ENCODE measurements around the gene LTBP1. TPM values are rescaled to one million over a fixed set of nuclear protein-coding genes. Genes with fewer than 3 reads are reported as not detected.
A peak's percentile ranks its signal among the peaks of the same experiment; 100 is the strongest.

The LTBP1 gene
- total and polyA plus RNA-seq, 2 experiments from 2014 or later, result 15.7 to 49.8 TPM

GRCh38 chr2:33084433-33084832 is 137.7 kb downstream of the LTBP1 start:
- Histone ChIP-seq H3K79me2 (replicated peaks; ENCODE audit: insufficient read depth) (no peaks in the 10 kb centered on the region), H3K36me3 (ENCODE audit: insufficient read depth) (no peaks in the 10 kb centered on the region; the same call in 1 of the 2 replicates), H2AFZ (no peak overlapping the region), H3K4me1 (ENCODE audit: insufficient read depth) (peaks cover 10% of the 10 kb centered on the region; the same call in 1 of the 2 replicates), H3F3A (replicated peaks; ENCODE audit: low read depth) (no peaks in the 10 kb centered on the region), H3K4me3 (no peak overlapping the region), H3K4me2 (no peak overlapping the region), H4K20me1 (replicated peaks; ENCODE audit: insufficient read depth) (no peaks in the 10 kb centered on the region; the same call in 1 of the 2 replicates), H3K9me2 (ENCODE audit: insufficient read depth) (0 out of 2 replicates have a peak, but pooled peaks cover 5% of the 10 kb centered on the region), H3K27ac (ENCODE audit: low read depth) (no peak overlapping the region), H3K27me3 (ENCODE audit: insufficient read depth) (peaks cover 21% of the 10 kb centered on the region)
- DNase-seq (ENCODE audit: low spot score) (no peak), ATAC-seq (no peak)
- no peak overlapping the region for H3K4me3 Mint-ChIP-seq
- H3K36me3 Mint-ChIP-seq (ENCODE audit: low read depth), result peaks cover 2% of the 10 kb centered on the region; the same call in 1 of the 3 replicates
- H3K27ac Mint-ChIP-seq, result 0 out of 2 replicates have a peak overlapping the region, but pooled peaks have one; percentile 15
- no peaks in the 10 kb centered on the region; the same call in 2 of the 3 replicates for H3K9me3 Mint-ChIP-seq
- peaks cover 7% of the 10 kb centered on the region for H3K27me3 Mint-ChIP-seq (ENCODE audit: insufficient read depth, low read depth, poor library complexity)
- TF ChIP-seq, protein P1, sequence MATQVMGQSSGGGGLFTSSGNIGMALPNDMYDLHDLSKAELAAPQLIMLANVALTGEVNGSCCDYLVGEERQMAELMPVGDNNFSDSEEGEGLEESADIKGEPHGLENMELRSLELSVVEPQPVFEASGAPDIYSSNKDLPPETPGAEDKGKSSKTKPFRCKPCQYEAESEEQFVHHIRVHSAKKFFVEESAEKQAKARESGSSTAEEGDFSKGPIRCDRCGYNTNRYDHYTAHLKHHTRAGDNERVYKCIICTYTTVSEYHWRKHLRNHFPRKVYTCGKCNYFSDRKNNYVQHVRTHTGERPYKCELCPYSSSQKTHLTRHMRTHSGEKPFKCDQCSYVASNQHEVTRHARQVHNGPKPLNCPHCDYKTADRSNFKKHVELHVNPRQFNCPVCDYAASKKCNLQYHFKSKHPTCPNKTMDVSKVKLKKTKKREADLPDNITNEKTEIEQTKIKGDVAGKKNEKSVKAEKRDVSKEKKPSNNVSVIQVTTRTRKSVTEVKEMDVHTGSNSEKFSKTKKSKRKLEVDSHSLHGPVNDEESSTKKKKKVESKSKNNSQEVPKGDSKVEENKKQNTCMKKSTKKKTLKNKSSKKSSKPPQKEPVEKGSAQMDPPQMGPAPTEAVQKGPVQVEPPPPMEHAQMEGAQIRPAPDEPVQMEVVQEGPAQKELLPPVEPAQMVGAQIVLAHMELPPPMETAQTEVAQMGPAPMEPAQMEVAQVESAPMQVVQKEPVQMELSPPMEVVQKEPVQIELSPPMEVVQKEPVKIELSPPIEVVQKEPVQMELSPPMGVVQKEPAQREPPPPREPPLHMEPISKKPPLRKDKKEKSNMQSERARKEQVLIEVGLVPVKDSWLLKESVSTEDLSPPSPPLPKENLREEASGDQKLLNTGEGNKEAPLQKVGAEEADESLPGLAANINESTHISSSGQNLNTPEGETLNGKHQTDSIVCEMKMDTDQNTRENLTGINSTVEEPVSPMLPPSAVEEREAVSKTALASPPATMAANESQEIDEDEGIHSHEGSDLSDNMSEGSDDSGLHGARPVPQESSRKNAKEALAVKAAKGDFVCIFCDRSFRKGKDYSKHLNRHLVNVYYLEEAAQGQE (IDR thresholded peaks at IDR 0.05; ENCODE audit: unreplicated experiment), result no peak
- no peak for TF ChIP-seq EZH2phosphoT487 (IDR thresholded peaks at IDR 0.05; ENCODE audit: unreplicated experiment)
- TF ChIP-seq POLR2AphosphoS5 (IDR thresholded peaks at IDR 0.05; ENCODE audit: low read depth), result no peak
- no peak for TF ChIP-seq NANOG (IDR thresholded peaks at IDR 0.05; ENCODE audit: borderline replicate concordance)
- TF ChIP-seq CREB1 (CRISPR knock-in tag; IDR thresholded peaks at IDR 0.05; ENCODE audit: low read depth), result no peak
- no peak for TF ChIP-seq ZNF114 (CRISPR knock-in tag; IDR thresholded peaks at IDR 0.05)
- no peak for TF ChIP-seq EZH2 (IDR thresholded peaks at IDR 0.05; ENCODE audit: low read depth, unreplicated experiment)
- TF ChIP-seq ZNF331 (CRISPR knock-in tag; IDR thresholded peaks at IDR 0.05; ENCODE audit: low read depth), result no peak
- TF ChIP-seq, protein P2, sequence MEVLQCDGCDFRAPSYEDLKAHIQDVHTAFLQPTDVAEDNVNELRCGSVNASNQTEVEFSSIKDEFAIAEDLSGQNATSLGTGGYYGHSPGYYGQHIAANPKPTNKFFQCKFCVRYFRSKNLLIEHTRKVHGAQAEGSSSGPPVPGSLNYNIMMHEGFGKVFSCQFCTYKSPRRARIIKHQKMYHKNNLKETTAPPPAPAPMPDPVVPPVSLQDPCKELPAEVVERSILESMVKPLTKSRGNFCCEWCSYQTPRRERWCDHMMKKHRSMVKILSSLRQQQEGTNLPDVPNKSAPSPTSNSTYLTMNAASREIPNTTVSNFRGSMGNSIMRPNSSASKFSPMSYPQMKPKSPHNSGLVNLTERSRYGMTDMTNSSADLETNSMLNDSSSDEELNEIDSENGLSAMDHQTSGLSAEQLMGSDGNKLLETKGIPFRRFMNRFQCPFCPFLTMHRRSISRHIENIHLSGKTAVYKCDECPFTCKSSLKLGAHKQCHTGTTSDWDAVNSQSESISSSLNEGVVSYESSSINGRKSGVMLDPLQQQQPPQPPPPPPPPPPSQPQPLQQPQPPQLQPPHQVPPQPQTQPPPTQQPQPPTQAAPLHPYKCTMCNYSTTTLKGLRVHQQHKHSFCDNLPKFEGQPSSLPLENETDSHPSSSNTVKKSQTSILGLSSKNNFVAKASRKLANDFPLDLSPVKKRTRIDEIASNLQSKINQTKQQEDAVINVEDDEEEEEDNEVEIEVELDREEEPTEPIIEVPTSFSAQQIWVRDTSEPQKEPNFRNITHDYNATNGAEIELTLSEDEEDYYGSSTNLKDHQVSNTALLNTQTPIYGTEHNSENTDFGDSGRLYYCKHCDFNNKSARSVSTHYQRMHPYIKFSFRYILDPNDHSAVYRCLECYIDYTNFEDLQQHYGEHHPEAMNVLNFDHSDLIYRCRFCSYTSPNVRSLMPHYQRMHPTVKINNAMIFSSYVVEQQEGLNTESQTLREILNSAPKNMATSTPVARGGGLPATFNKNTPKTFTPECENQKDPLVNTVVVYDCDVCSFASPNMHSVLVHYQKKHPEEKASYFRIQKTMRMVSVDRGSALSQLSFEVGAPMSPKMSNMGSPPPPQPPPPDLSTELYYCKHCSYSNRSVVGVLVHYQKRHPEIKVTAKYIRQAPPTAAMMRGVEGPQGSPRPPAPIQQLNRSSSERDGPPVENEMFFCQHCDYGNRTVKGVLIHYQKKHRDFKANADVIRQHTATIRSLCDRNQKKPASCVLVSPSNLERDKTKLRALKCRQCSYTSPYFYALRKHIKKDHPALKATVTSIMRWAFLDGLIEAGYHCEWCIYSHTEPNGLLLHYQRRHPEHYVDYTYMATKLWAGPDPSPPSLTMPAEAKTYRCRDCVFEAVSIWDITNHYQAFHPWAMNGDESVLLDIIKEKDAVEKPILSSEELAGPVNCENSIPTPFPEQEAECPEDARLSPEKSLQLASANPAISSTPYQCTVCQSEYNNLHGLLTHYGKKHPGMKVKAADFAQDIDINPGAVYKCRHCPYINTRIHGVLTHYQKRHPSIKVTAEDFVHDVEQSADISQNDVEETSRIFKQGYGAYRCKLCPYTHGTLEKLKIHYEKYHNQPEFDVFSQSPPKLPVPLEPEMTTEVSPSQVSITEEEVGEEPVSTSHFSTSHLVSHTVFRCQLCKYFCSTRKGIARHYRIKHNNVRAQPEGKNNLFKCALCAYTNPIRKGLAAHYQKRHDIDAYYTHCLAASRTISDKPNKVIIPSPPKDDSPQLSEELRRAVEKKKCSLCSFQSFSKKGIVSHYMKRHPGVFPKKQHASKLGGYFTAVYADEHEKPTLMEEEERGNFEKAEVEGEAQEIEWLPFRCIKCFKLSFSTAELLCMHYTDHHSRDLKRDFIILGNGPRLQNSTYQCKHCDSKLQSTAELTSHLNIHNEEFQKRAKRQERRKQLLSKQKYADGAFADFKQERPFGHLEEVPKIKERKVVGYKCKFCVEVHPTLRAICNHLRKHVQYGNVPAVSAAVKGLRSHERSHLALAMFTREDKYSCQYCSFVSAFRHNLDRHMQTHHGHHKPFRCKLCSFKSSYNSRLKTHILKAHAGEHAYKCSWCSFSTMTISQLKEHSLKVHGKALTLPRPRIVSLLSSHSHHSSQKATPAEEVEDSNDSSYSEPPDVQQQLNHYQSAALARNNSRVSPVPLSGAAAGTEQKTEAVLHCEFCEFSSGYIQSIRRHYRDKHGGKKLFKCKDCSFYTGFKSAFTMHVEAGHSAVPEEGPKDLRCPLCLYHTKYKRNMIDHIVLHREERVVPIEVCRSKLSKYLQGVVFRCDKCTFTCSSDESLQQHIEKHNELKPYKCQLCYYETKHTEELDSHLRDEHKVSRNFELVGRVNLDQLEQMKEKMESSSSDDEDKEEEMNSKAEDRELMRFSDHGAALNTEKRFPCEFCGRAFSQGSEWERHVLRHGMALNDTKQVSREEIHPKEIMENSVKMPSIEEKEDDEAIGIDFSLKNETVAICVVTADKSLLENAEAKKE (CRISPR knock-in tag; IDR thresholded peaks at IDR 0.05), result no peak
- TF ChIP-seq, protein P3, sequence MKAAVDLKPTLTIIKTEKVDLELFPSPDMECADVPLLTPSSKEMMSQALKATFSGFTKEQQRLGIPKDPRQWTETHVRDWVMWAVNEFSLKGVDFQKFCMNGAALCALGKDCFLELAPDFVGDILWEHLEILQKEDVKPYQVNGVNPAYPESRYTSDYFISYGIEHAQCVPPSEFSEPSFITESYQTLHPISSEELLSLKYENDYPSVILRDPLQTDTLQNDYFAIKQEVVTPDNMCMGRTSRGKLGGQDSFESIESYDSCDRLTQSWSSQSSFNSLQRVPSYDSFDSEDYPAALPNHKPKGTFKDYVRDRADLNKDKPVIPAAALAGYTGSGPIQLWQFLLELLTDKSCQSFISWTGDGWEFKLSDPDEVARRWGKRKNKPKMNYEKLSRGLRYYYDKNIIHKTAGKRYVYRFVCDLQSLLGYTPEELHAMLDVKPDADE (IDR thresholded peaks at IDR 0.05), result no peak
- no peak for TF ChIP-seq JUNB (IDR thresholded peaks at IDR 0.05; ENCODE audit: unreplicated experiment)
- no peak for TF ChIP-seq STAT1 (IDR thresholded peaks at IDR 0.05; ENCODE audit: unreplicated experiment)
- TF ChIP-seq CTCF (conservative IDR thresholded peaks at IDR 0.05; ENCODE audit: low read depth in 2 of 2), result no peak
- H3K4me1 Mint-ChIP-seq, result peaks cover 12% of the 10 kb centered on the region

Data from GM23338 (cell line).